Heart left ventricle (tissue), 16 donors: ENCODE results near the gene CCDC92B. TPM values are rescaled to one million over a fixed set of nuclear protein-coding genes. Genes with fewer than 3 reads are reported as not detected.
"Not testable (repeated sequence)": the region's sequence is repeated elsewhere in the genome, so short reads cannot be mapped to it uniquely, and the experiment has no call there.

Source experiments
- ATAC-seq, 4 donors: fragments of 200-7000 bp; cut with Tn5 transposase; one replicate each; pipeline ENCODE4 v1.9.1; 2020 to 2022; ENCODE audit warnings: moderate library complexity in 4 of 4, mild to moderate bottlenecking in 3 of 4, moderate number of reproducible peaks in 1 of 4
- DNase-seq, 5 donors: peaks; one replicate each; pipeline ENCODE4 v3.0.0-alpha.2; 2020
- H3K27ac ChIP-seq, 12 donors: fragments of 200-600 bp; sonication (generic) in 4 of 12; one replicate each; pipeline versions ENCODE4 v1.5.0 to v1.8.0; 2016 to 2022; ENCODE audit warnings: mild to moderate bottlenecking in 2 of 12
- H3K27me3 ChIP-seq, 9 donors: fragments of 200-600 bp; sonication (generic) in 2 of 9; one replicate each; pipeline versions ENCODE4 v1.5.1 to v1.8.0; 2016 to 2022; ENCODE audit warnings: mild to moderate bottlenecking in 3 of 9
- H3K36me3 ChIP-seq, 9 donors: fragments of 200-600 bp; sonication (generic) in 2 of 9; one replicate each; pipeline versions ENCODE4 v1.5.0 to v1.8.0; 2018 to 2022; ENCODE audit warnings: mild to moderate bottlenecking in 2 of 9
- H3K4me1 ChIP-seq, 12 donors: fragments of 200-600 bp; sonication (generic) in 4 of 12; one replicate each; pipeline versions ENCODE4 v1.5.0 to v1.8.0; 2016 to 2022; ENCODE audit warnings: mild to moderate bottlenecking in 3 of 12
- H3K4me3 ChIP-seq, 12 donors: fragments of 200-600 bp; sonication (generic) in 4 of 12; one replicate each; pipeline versions ENCODE4 v1.5.0 to v1.8.0; 2017 to 2022; ENCODE audit warnings: mild to moderate bottlenecking in 9 of 12, moderate library complexity in 4 of 12
- H3K9me3 ChIP-seq, 12 donors: fragments of 200-600 bp; sonication (generic) in 4 of 12; one replicate each; pipeline versions ENCODE4 v1.5.0 to v1.8.0; 2016 to 2022; ENCODE audit warnings: mild to moderate bottlenecking in 1 of 12
- CTCF ChIP-seq, 12 donors: fragments of 200-600 bp; sonication (generic) in 4 of 12; IDR thresholded peaks; one replicate each; pipeline versions ENCODE4 v1.5.0 to v1.8.0; 2018 to 2022; ENCODE audit warnings: antibody characterized with exemption in 12 of 12, mild to moderate bottlenecking in 5 of 12
- POLR2A ChIP-seq, 2 donors: fragments of 450-650 bp; IDR thresholded peaks; one replicate each; pipeline ENCODE4 v1.6.1; 2017; ENCODE audit warnings: antibody characterized with exemption in 2 of 2, mild to moderate bottlenecking in 2 of 2, moderate library complexity in 2 of 2
- WGBS, 4 donors: extraction: QIAGEN DNeasy Blood & Tissue Kit in 2 of 4; methylation state at CpG; one replicate each; pipeline versions ENCODE4 v1.1.5 to v1.1.7; 2013 to 2018; 5-methylcytosine and 5-hydroxymethylcytosine counted together
- intact Hi-C, 10 donors: fragments of 100-400 bp; cut with DNase I; formaldehyde crosslinking; loops; one replicate each; pipeline versions ENCODE4 v1.11.1 to v1.14.2; 2022
- polyA plus RNA-seq, 2 donors: library from polyadenylated mRNA; stranded (reverse); fragments of 200-250 nt; gene quantifications; one replicate each; pipeline ENCODE4 v1.2.3, GENCODE V29; 2013
- total RNA-seq, 9 donors: library from RNA; depleted of rRNA in 2 of 9; stranded (reverse); fragments of >200 nt in 2 of 9; fragmentation: NEBNext Ultra II Directional in 3 of 9; extraction: Animal tissue kit (Norgen Biotek cat#: 25700) in 3 of 9; gene quantifications; one replicate each; pipeline versions ENCODE4 v1.1.0 to v1.2.4, GENCODE V29; 2016 to 2023
- donor health status: ischemic (EF 13 %, LVEDD 7.1; RV severe dilation, severe dysfunction).
- donor health status: healthy with polysubstance abuse.
- donor health status: DM: no; HTN: yes; CAD: no.
- donor health status: DM: no; HTN: no; CAD: no.
- donor health status: ischemic (EF 25% LVEDD 6.9; RV normal size, moderate dysfunction).
- donor health status: ischemic (EF 25% LVEDD 5.7; RV mildly dilated, moderate dysfunction).
- donor health status: healthy.
- donor health status: DM: yes; HTN: yes; CAD: no.
- donor health status: ischemic (EF 35%, LVEDD 5.7; RV mildly dilated, moderate dysfunction).
- donor health status: nonischemic (EF 11% LVEDD 7.7; RV severe dilation, severe dysfunction).
- donor health status: DM: yes; HTN: yes; CAD: no.
- donor health status: PGD.
- donor health status: ischemic (EF 29% LVEDD 5.4; RV normal size, mild dysfunction).
- donor health status: nonischemic (EF 23%, LVEDD 6.1; RV moderate dilation, normal function).

CCDC92B gene
- total and polyA plus RNA-seq, 11 donors: 0.03 to 0.44 (median 0.18) TPM; not detected in 3

GRCh38 chr17:2700030-2700490 is 49.4 kb downstream of the CCDC92B start:
- ATAC-seq (no peak), DNase-seq (peak in 3 of 5 donors; percentile 3 to 37 (median 20))
- Histone ChIP-seq H3K27ac (no peak overlapping the region), H3K4me1 (peaks cover 0 to 15% (median 3%) of the 10 kb centered on the region in 12 donors), H3K9me3 (no peaks in the 10 kb centered on the region), H3K27me3 (no peaks in the 10 kb centered on the region), H3K4me3 (no peak overlapping the region), H3K36me3 (peaks cover 4 to 95% (median 91%) of the 10 kb centered on the region in 9 donors)
- 90 to 95% (median 94%) methylated on average over 15 to 20 of the region's 20 CpGs for WGBS, 4 donors
- intact Hi-C loops: loop anchor here in 1 of 10 donors (10.0 kb wide), 1 partner anchor 305 kb away; no protein-coding TSS in a partner anchor
- TF ChIP-seq CTCF (IDR thresholded peaks at IDR 0.05) (no peak), POLR2A (IDR thresholded peaks at IDR 0.05) (no peak)

GRCh38 chr17:2699216-2699805 is 50.1 kb downstream of the CCDC92B start:
- not testable (repeated sequence) for H3K4me3 ChIP-seq, ATAC-seq, H3K27ac ChIP-seq, H3K27me3 ChIP-seq, H3K9me3 ChIP-seq, H3K4me1 ChIP-seq
- DNase-seq: peak in 2 of 5 donors; percentile 28
- intact Hi-C loops: loop anchor here in 1 of 10 donors (10.0 kb wide), 1 partner anchor 185 kb away; the partner anchor contains the start of gene METTL16
- peaks cover 4 to 100% (median 98%) of the 10 kb centered on the region in 9 donors for H3K36me3 ChIP-seq
- 74 to 81% (median 78%) methylated on average over 18 of the region's 18 CpGs for WGBS, 4 donors

GRCh38 chr17:2697611-2698162 is 51.8 kb downstream of the CCDC92B start:
- TF ChIP-seq POLR2A (IDR thresholded peaks at IDR 0.05): no peak
- TF ChIP-seq CTCF (IDR thresholded peaks at IDR 0.05): no peak
- H3K9me3 ChIP-seq: no peaks in the 10 kb centered on the region
- peak; percentile 6 to 54 (median 20) for DNase-seq
- no peak for ATAC-seq
- 96 to 97% (median 96%) methylated on average over 26 to 40 of the region's 40 CpGs for WGBS, 4 donors
- no peak overlapping the region for H3K4me3 ChIP-seq
- intact Hi-C loops: loop anchor here in 1 of 10 donors (10.0 kb wide), 1 partner anchor 183 kb away; the partner anchor contains the start of gene METTL16
- H3K4me1 ChIP-seq: no peaks in the 10 kb centered on the region
- peaks cover 4 to 100% (median 97%) of the 10 kb centered on the region in 9 donors for H3K36me3 ChIP-seq
- no peak overlapping the region for H3K27ac ChIP-seq
- no peaks in the 10 kb centered on the region for H3K27me3 ChIP-seq

- H3K36me3 ChIP-seq: peaks cover 4 to 100% (median 97%) of the 10 kb centered on the region in 9 donors
- no peaks in the 10 kb centered on the region for H3K9me3 ChIP-seq
- H3K4me1 ChIP-seq: no peaks in the 10 kb centered on the region
- no peak overlapping the region for H3K27ac ChIP-seq
- intact Hi-C loops: loop anchor here in 1 of 10 donors (10.0 kb wide), 1 partner anchor 181 kb away; the partner anchor contains the start of gene METTL16
- no peak for ATAC-seq
- TF ChIP-seq CTCF (IDR thresholded peaks at IDR 0.05): no peak
- no peak for TF ChIP-seq POLR2A (IDR thresholded peaks at IDR 0.05)
- DNase-seq: peak in 4 of 5 donors; percentile 17 to 62 (median 22)
- H3K27me3 ChIP-seq: no peaks in the 10 kb centered on the region
- WGBS, 4 donors: 80 to 87% (median 86%) methylated on average over 11 to 36 of the region's 36 CpGs
- H3K4me3 ChIP-seq: no peak overlapping the region
These were observed 53.3 kb downstream of the CCDC92B start for GRCh38 chr17:2695961-2696760.
